Measurements from ENCODE around the gene DDX56. TPM values are rescaled to one million over a fixed set of nuclear protein-coding genes. Genes with fewer than 3 reads are reported as not detected.
"Not testable (repeated sequence)": the region's sequence is repeated elsewhere in the genome, so short reads cannot be mapped to it uniquely, and the experiment has no call there.

DDX56 gene
- total RNA-seq, 1 donor from 2014 or later, result 53.5 TPM

- intact Hi-C loops (cut with DNase I), result no loop called here
Measured at GRCh38 chr7:44565097-44565794, 8.5 kb downstream of the DDX56 start.

GRCh38 chr7:44564606-44565005 lies 9.1 kb downstream of the DDX56 start:
- TF ChIP-seq CTCF (IDR thresholded peaks at IDR 0.05), result no peak
- no peak for DNase-seq
- Histone ChIP-seq H3K27ac (no peak overlapping the region), H3K4me1 (no peaks in the 10 kb centered on the region), H3K9me3 (no peaks in the 10 kb centered on the region), H3K36me3 (peaks cover 56% of the 10 kb centered on the region), H3K4me3 (no peak overlapping the region), H3K27me3 (no peaks in the 10 kb centered on the region)
- intact Hi-C loops (cut with DNase I), result no loop called here
- no peak for ATAC-seq

More at GRCh38 chr7:44565097-44565794, 8.5 kb downstream of the DDX56 start:
- no peaks in the 10 kb centered on the region for H3K27me3 ChIP-seq
- no peak overlapping the region for H3K4me3 ChIP-seq
- ATAC-seq (peak; percentile 92), DNase-seq (peak; percentile 83)
- H3K9me3 ChIP-seq, result no peaks in the 10 kb centered on the region
- H3K36me3 ChIP-seq, result peaks cover 62% of the 10 kb centered on the region
- peak; percentile 98 for TF ChIP-seq CTCF (IDR thresholded peaks at IDR 0.05)
- H3K27ac ChIP-seq, result no peak overlapping the region
- no peaks in the 10 kb centered on the region for H3K4me1 ChIP-seq

GRCh38 chr7:44563171-44563679 lies 10.5 kb downstream of the DDX56 start:
- no peaks in the 10 kb centered on the region for H3K27me3 ChIP-seq
- no peak overlapping the region for H3K4me3 ChIP-seq
- no peaks in the 10 kb centered on the region for H3K4me1 ChIP-seq
- peaks cover 42% of the 10 kb centered on the region for H3K36me3 ChIP-seq
- H3K9me3 ChIP-seq, result no peaks in the 10 kb centered on the region
- DNase-seq (no peak), ATAC-seq (no peak)
- no peak overlapping the region for H3K27ac ChIP-seq
- intact Hi-C loops (cut with DNase I), result no loop called here
- TF ChIP-seq CTCF (IDR thresholded peaks at IDR 0.05), result no peak

GRCh38 chr7:44562622-44562962 lies 11.1 kb downstream of the DDX56 start:
- DNase-seq; H3K27me3 ChIP-seq; ATAC-seq; intact Hi-C loops (cut with DNase I); H3K27ac ChIP-seq; H3K4me3 ChIP-seq; H3K4me1 ChIP-seq; H3K9me3 ChIP-seq: not testable (repeated sequence)
- H3K36me3 ChIP-seq, result peaks cover 36% of the 10 kb centered on the region

GRCh38 chr7:44561962-44562621 lies 11.6 kb downstream of the DDX56 start:
- Histone ChIP-seq H3K27ac (no peak overlapping the region), H3K36me3 (peaks cover 31% of the 10 kb centered on the region), H3K9me3 (no peaks in the 10 kb centered on the region), H3K27me3 (no peaks in the 10 kb centered on the region), H3K4me1 (no peaks in the 10 kb centered on the region), H3K4me3 (no peak overlapping the region)
- intact Hi-C loops (cut with DNase I), result no loop called here
- DNase-seq (no peak), ATAC-seq (no peak)
- no peak for TF ChIP-seq CTCF (IDR thresholded peaks at IDR 0.05)

- DNase-seq, result no peak
- intact Hi-C loops (cut with DNase I), result no loop called here
- H3K27ac ChIP-seq, result no peak overlapping the region
- no peaks in the 10 kb centered on the region for H3K4me1 ChIP-seq
- no peak overlapping the region for H3K4me3 ChIP-seq
- H3K9me3 ChIP-seq, result no peaks in the 10 kb centered on the region
- no peak for ATAC-seq
- H3K36me3 ChIP-seq, result peaks cover 25% of the 10 kb centered on the region
- no peak for TF ChIP-seq CTCF (IDR thresholded peaks at IDR 0.05)
- H3K27me3 ChIP-seq, result no peaks in the 10 kb centered on the region
Measured at GRCh38 chr7:44561481-44561880, 12.2 kb downstream of the DDX56 start.
